H9 (cell line): Measurements from ENCODE around the gene TBC1D1. TPM values are rescaled to one million over a fixed set of nuclear protein-coding genes. Genes with fewer than 3 reads are reported as not detected.

Experiments
- DNase-seq: peaks from one replicate; pipeline ENCODE4 v3.0.0-alpha.2; 2017
- H2AFZ ChIP-seq: one replicate; pipeline ENCODE4 v1.6.1; 2013; ENCODE audit warnings: mild to moderate bottlenecking, low read length, control low read depth, moderate library complexity
- H2AK5ac ChIP-seq: 2 replicates; pipeline ENCODE4 v1.6.1; 2013; ENCODE audit warnings: low read length, control low read depth, mixed read lengths; ENCODE audit not compliant: insufficient read length
- H2BK120ac ChIP-seq: one replicate; pipeline ENCODE4 v1.6.1; 2013; ENCODE audit warnings: low read depth, mild to moderate bottlenecking, low read length, control low read depth, inconsistent platforms; ENCODE audit not compliant: poor library complexity, severe bottlenecking
- H2BK12ac ChIP-seq: 2 replicates; pipeline ENCODE4 v1.6.1; 2013; ENCODE audit warnings: low read length, control low read depth, mixed read lengths, low read depth; ENCODE audit not compliant: insufficient read length
- H2BK15ac ChIP-seq: 2 replicates; pipeline ENCODE4 v1.6.1; 2013; ENCODE audit warnings: low read depth, low read length, control low read depth
- H2BK20ac ChIP-seq: one replicate; pipeline ENCODE4 v1.6.1; 2013; ENCODE audit warnings: low read depth, mild to moderate bottlenecking, low read length, control low read depth, inconsistent platforms; ENCODE audit not compliant: poor library complexity, severe bottlenecking
- H2BK5ac ChIP-seq: 2 replicates; pipeline ENCODE4 v1.6.1; 2013; ENCODE audit warnings: low read length, control low read depth, mixed read lengths; ENCODE audit not compliant: insufficient read length
- H3K14ac ChIP-seq: 2 replicates; pipeline ENCODE4 v1.6.1; 2013; ENCODE audit warnings: low read length, control low read depth; ENCODE audit not compliant: insufficient read depth
- H3K18ac ChIP-seq: 2 replicates; pipeline ENCODE4 v1.6.1; 2013; ENCODE audit warnings: low read depth, mild to moderate bottlenecking, mixed read lengths, low read length, control low read depth; ENCODE audit not compliant: insufficient read length
- H3K23ac ChIP-seq: 2 replicates; pipeline ENCODE4 v1.6.1; 2013; ENCODE audit warnings: low read length, control low read depth, mixed read lengths, low read depth; ENCODE audit not compliant: insufficient read length
- H3K23me2 ChIP-seq: 2 replicates; pipeline ENCODE4 v1.6.1; 2013; ENCODE audit warnings: low read depth, mild to moderate bottlenecking, mixed read lengths, low read length, control low read depth; ENCODE audit not compliant: insufficient read length, poor library complexity, severe bottlenecking
- H3K27ac ChIP-seq: 2 replicates; pipeline ENCODE4 v1.5.1; 2013; ENCODE audit warnings: low read length, control low read depth, mixed read lengths, low read depth; ENCODE audit not compliant: insufficient read length
- H3K27me3 ChIP-seq: 2 replicates; pipeline ENCODE4 v1.6.1; 2013; ENCODE audit warnings: low read length, control low read depth, inconsistent platforms; ENCODE audit not compliant: insufficient read depth
- H3K4ac ChIP-seq: 2 replicates; pipeline ENCODE4 v1.6.1; 2013; ENCODE audit warnings: low read depth, mild to moderate bottlenecking, control low read depth, inconsistent platforms, low read length, moderate library complexity
- H3K4me1 ChIP-seq: 2 replicates; pipeline ENCODE4 v1.6.1; 2013; ENCODE audit warnings: low read length, control low read depth, inconsistent platforms; ENCODE audit not compliant: insufficient read depth
- H3K4me2 ChIP-seq: 2 replicates; pipeline ENCODE4 v1.6.1; 2013; ENCODE audit warnings: low read length, control low read depth, mixed read lengths; ENCODE audit not compliant: insufficient read length, insufficient read depth
- H3K56ac ChIP-seq: 2 replicates; pipeline ENCODE4 v1.6.1; 2013; ENCODE audit warnings: low read depth, mild to moderate bottlenecking, mixed read lengths, low read length, control low read depth; ENCODE audit not compliant: insufficient read length
- H3K79me1 ChIP-seq: 2 replicates; pipeline ENCODE4 v1.6.1; 2013; ENCODE audit warnings: low read depth, mild to moderate bottlenecking, moderate library complexity, low read length, control low read depth, inconsistent platforms; ENCODE audit not compliant: insufficient read depth, poor library complexity, severe bottlenecking
- H3K79me2 ChIP-seq: 2 replicates; pipeline ENCODE4 v1.6.1; 2013; ENCODE audit warnings: low read length, control low read depth, inconsistent platforms; ENCODE audit not compliant: insufficient read depth
- H3K9ac ChIP-seq: 2 replicates; pipeline ENCODE4 v1.6.1; 2013; ENCODE audit warnings: low read length, control low read depth, mixed read lengths; ENCODE audit not compliant: insufficient read length; ENCODE audit errors: extremely low read depth
- H3K9me3 ChIP-seq: one replicate; pipeline ENCODE4 v1.6.1; 2013; ENCODE audit warnings: low read depth, low read length, inconsistent platforms; ENCODE audit not compliant: control insufficient read depth
- H3T11ph ChIP-seq: one replicate; pipeline ENCODE4 v1.6.1; 2013; ENCODE audit warnings: mild to moderate bottlenecking, low read length, control low read depth, inconsistent platforms
- H4K20me1 ChIP-seq: one replicate; pipeline ENCODE4 v1.6.1; 2013; ENCODE audit not compliant: control insufficient read depth, insufficient read length, insufficient read depth
- H4K5ac ChIP-seq: 2 replicates; pipeline ENCODE4 v1.6.1; 2013; ENCODE audit warnings: low read depth, mild to moderate bottlenecking, mixed read lengths, low read length, control low read depth; ENCODE audit not compliant: insufficient read length
- H4K8ac ChIP-seq: replicated peaks from 2 replicates; pipeline ENCODE4 v1.6.1; 2013; ENCODE audit warnings: low read length, control low read depth, mixed read lengths, low read depth; ENCODE audit not compliant: insufficient read length
- H4K91ac ChIP-seq: 2 replicates; pipeline ENCODE4 v1.6.1; 2013; ENCODE audit warnings: low read depth, mild to moderate bottlenecking, moderate library complexity, mixed read lengths, low read length, control low read depth; ENCODE audit not compliant: insufficient read length
- H3K27ac Mint-ChIP-seq, 3 experiments: 2 replicates in 2 of 3; 3 replicates in 1 of 3; pipeline ENCODE4 v1.8.0; 2020 to 2021; ENCODE audit warnings: mixed read lengths in 3 of 3, mild to moderate bottlenecking in 1 of 3, moderate library complexity in 1 of 3
- H3K27me3 Mint-ChIP-seq: 2 replicates; pipeline ENCODE4 v1.8.0; 2021; ENCODE audit warnings: low read depth, mild to moderate bottlenecking, moderate library complexity, mixed read lengths
- H3K36me3 Mint-ChIP-seq, 3 experiments: 2 replicates in 2 of 3; 3 replicates in 1 of 3; pipeline ENCODE4 v1.8.0; 2020 to 2021; ENCODE audit warnings: low read depth in 3 of 3, mixed read lengths in 3 of 3; ENCODE audit not compliant: insufficient read depth in 1 of 3
- H3K4me1 Mint-ChIP-seq, 2 experiments: 2 replicates each; pipeline ENCODE4 v1.8.0; 2020; ENCODE audit warnings: mixed read lengths in 2 of 2
- H3K4me3 Mint-ChIP-seq, 2 experiments: 2 replicates in 1 of 2; 3 replicates in 1 of 2; pipeline ENCODE4 v1.8.0; 2020 to 2021; ENCODE audit warnings: mild to moderate bottlenecking in 2 of 2, mixed read lengths in 2 of 2, moderate library complexity in 1 of 2
- H3K9me3 Mint-ChIP-seq, 2 experiments: 2 replicates in 1 of 2; 3 replicates in 1 of 2; pipeline ENCODE4 v1.8.0; 2020; ENCODE audit warnings: mild to moderate bottlenecking in 2 of 2, mixed read lengths in 2 of 2, moderate library complexity in 1 of 2
- WGBS: extraction: QIAGEN DNeasy Blood & Tissue Kit; methylation state at CpG from one replicate; pipeline ENCODE4 v1.1.7; 2013; ENCODE audit warnings: missing lambda C conversion rate, low lambda C conversion rate, mixed read lengths; ENCODE audit not compliant: insufficient read length; ENCODE audit errors: extremely low coverage; 5-methylcytosine and 5-hydroxymethylcytosine counted together
- total RNA-seq: library from RNA; stranded (reverse); gene quantifications from 2 replicates; pipeline ENCODE4 v1.2.1, GENCODE V29; 2021
- TF ChIP-seq, protein P1 (sequence below): fragments of 200-600 bp; sonication (generic); conservative IDR thresholded peaks from 3 replicates; pipeline ENCODE4 v1.8.0; 2021; ENCODE audit warnings: antibody characterized with exemption, mild to moderate bottlenecking

Gene TBC1D1
- total RNA-seq, 1 experiment from 2014 or later: 109 TPM

DNA sequence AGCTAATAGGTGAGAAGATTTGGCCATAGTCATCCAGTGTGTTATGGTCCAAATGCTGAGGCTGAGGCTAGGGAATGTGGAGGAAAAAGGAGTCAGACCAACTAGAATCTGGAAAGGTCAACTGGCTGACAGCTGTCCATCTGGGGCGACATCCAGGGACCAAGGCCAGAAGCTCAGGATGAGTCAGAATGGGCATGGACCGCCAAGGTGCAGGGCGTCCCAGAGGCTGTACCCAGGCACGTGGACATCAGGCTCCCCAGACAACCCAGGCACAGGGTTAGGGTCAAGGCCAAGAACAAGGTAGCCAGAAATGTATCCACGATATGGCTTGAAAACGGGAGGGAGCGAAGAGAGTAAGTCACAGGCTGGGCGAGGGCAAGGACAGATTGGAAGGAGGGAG is 43.2 kb downstream of the TBC1D1 start:
- peaks cover 0 to 4% (median 0%) of the 10 kb centered on the region in 3 experiments; a peak in 2 of 7 replicates for H3K36me3 Mint-ChIP-seq
- H3K79me1 ChIP-seq: no peaks in the 10 kb centered on the region
- H3K27ac Mint-ChIP-seq: no peak overlapping the region; a peak in 1 of 7 replicates
- H3K27me3 ChIP-seq: no peaks in the 10 kb centered on the region
- no peak overlapping the region for H3K14ac ChIP-seq
- no peak overlapping the region for H4K8ac ChIP-seq
- H3K56ac ChIP-seq: no peak overlapping the region
- no peak overlapping the region for H2AK5ac ChIP-seq
- no peak overlapping the region for H2BK12ac ChIP-seq
- no peak for DNase-seq
- no peak overlapping the region for H3K27ac ChIP-seq
- no peak overlapping the region for H4K91ac ChIP-seq
- H3K18ac ChIP-seq: no peak overlapping the region
- H2BK15ac ChIP-seq: no peak overlapping the region
- TF ChIP-seq, protein P1, sequence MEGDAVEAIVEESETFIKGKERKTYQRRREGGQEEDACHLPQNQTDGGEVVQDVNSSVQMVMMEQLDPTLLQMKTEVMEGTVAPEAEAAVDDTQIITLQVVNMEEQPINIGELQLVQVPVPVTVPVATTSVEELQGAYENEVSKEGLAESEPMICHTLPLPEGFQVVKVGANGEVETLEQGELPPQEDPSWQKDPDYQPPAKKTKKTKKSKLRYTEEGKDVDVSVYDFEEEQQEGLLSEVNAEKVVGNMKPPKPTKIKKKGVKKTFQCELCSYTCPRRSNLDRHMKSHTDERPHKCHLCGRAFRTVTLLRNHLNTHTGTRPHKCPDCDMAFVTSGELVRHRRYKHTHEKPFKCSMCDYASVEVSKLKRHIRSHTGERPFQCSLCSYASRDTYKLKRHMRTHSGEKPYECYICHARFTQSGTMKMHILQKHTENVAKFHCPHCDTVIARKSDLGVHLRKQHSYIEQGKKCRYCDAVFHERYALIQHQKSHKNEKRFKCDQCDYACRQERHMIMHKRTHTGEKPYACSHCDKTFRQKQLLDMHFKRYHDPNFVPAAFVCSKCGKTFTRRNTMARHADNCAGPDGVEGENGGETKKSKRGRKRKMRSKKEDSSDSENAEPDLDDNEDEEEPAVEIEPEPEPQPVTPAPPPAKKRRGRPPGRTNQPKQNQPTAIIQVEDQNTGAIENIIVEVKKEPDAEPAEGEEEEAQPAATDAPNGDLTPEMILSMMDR: no peak
- H2BK5ac ChIP-seq: no peak overlapping the region
- H3K23me2 ChIP-seq: no peaks in the 10 kb centered on the region
- H2BK20ac ChIP-seq: no peak overlapping the region
- H3K4me1 ChIP-seq: no peaks in the 10 kb centered on the region; the same call in 1 of the 2 replicates
- no peak overlapping the region for H3K9ac ChIP-seq
- no peak overlapping the region for H2AFZ ChIP-seq
- no peak overlapping the region for H2BK120ac ChIP-seq
- no peaks in the 10 kb centered on the region for H4K20me1 ChIP-seq
- no peaks in the 10 kb centered on the region for H3K79me2 ChIP-seq
- H3K9me3 ChIP-seq: no peaks in the 10 kb centered on the region
- peaks cover 4% of the 10 kb centered on the region; the same call in 1 of the 2 replicates for H3K27me3 Mint-ChIP-seq
- H3K4me2 ChIP-seq: no peak overlapping the region
- no peak overlapping the region for H3K23ac ChIP-seq
- H3K4me1 Mint-ChIP-seq: peaks cover 5 to 11% of the 10 kb centered on the region in 2 experiments
- H3T11ph ChIP-seq: no peak overlapping the region
- no CpG with 5 or more reads among the region's 8 CpGs for WGBS
- no peak overlapping the region for H4K5ac ChIP-seq
- no peak overlapping the region for H3K4me3 Mint-ChIP-seq
- 0 out of 5 replicates have a peak, but pooled peaks cover 0 to under 1% of the 10 kb centered on the region in 2 experiments for H3K9me3 Mint-ChIP-seq
- no peak overlapping the region for H3K4ac ChIP-seq
